Neuronal stem cell (in vitro differentiated cells): Measurements from ENCODE around the gene ACAD9.

Experiments used
- DNase-seq: peaks from one replicate; pipeline ENCODE4 v3.0.0-alpha.2; 2013; ENCODE audit warnings: low spot score
- H2AFZ ChIP-seq: one replicate; pipeline ENCODE4 v1.6.1; 2013; ENCODE audit warnings: mild to moderate bottlenecking, low read length, inconsistent platforms
- H2AK5ac ChIP-seq: 2 replicates; pipeline ENCODE4 v1.6.1; 2013; ENCODE audit warnings: low read depth, mild to moderate bottlenecking, inconsistent platforms, low read length, moderate library complexity, mixed read lengths
- H2BK120ac ChIP-seq: 2 replicates; pipeline ENCODE4 v1.6.1; 2013; ENCODE audit warnings: low read depth, mild to moderate bottlenecking, inconsistent platforms, low read length, moderate library complexity, mixed read lengths
- H2BK12ac ChIP-seq: one replicate; pipeline ENCODE4 v1.6.1; 2013; ENCODE audit warnings: low read length, inconsistent platforms
- H2BK15ac ChIP-seq: 2 replicates; pipeline ENCODE4 v1.6.1; 2013; ENCODE audit warnings: mild to moderate bottlenecking, low read length, inconsistent platforms, mixed read lengths
- H2BK5ac ChIP-seq: one replicate; pipeline ENCODE4 v1.6.1; 2013; ENCODE audit warnings: inconsistent platforms, mild to moderate bottlenecking, low read length, moderate library complexity
- H3K14ac ChIP-seq: one replicate; pipeline ENCODE4 v1.6.1; 2013; ENCODE audit warnings: low read length, inconsistent platforms
- H3K18ac ChIP-seq: 2 replicates; pipeline ENCODE4 v1.6.1; 2013; ENCODE audit warnings: low read length, inconsistent platforms
- H3K23ac ChIP-seq: 2 replicates; pipeline ENCODE4 v1.6.1; 2013; ENCODE audit warnings: low read depth, mild to moderate bottlenecking, mixed read lengths, low read length, inconsistent platforms; ENCODE audit not compliant: poor library complexity
- H3K27ac ChIP-seq: replicated peaks from 3 replicates; pipeline ENCODE4 v1.5.1; 2013; ENCODE audit warnings: low read length, inconsistent platforms
- H3K27me3 ChIP-seq, 3 experiments: 2 replicates each; pipeline ENCODE4 v1.6.1; 2013; ENCODE audit warnings: low read length in 3 of 3, mild to moderate bottlenecking in 2 of 3, inconsistent platforms in 1 of 3, low read depth in 1 of 3, mixed read lengths in 1 of 3, moderate library complexity in 1 of 3; ENCODE audit not compliant: control insufficient read depth in 3 of 3, insufficient read depth in 3 of 3
- H3K36me3 ChIP-seq, 2 donors: replicated peaks in 1 of 2; 2 replicates each; pipeline ENCODE4 v1.6.1; 2013; ENCODE audit warnings: low read length in 2 of 2; ENCODE audit not compliant: control insufficient read depth in 2 of 2, insufficient read depth in 2 of 2
- H3K4ac ChIP-seq: 2 replicates; pipeline ENCODE4 v1.6.1; 2013; ENCODE audit warnings: inconsistent platforms, mild to moderate bottlenecking, low read length, moderate library complexity
- H3K4me1 ChIP-seq, 2 donors: 1 replicate in 1 of 2; 2 replicates in 1 of 2; pipeline ENCODE4 v1.6.1; 2013; ENCODE audit warnings: low read length in 2 of 2, low read depth in 1 of 2; ENCODE audit not compliant: control insufficient read depth in 2 of 2, insufficient read depth in 1 of 2
- H3K4me2 ChIP-seq: one replicate; pipeline ENCODE4 v1.6.1; 2013; ENCODE audit warnings: mild to moderate bottlenecking, low read length, inconsistent platforms; ENCODE audit not compliant: insufficient read depth, poor library complexity, severe bottlenecking
- H3K4me3 ChIP-seq, 2 donors: 2 replicates each; pipeline ENCODE4 v1.5.1; 2013; ENCODE audit warnings: low read length in 2 of 2, mild to moderate bottlenecking in 2 of 2, inconsistent platforms in 1 of 2, moderate library complexity in 1 of 2
- H3K79me1 ChIP-seq: one replicate; pipeline ENCODE4 v1.6.1; 2013; ENCODE audit warnings: low read depth, mild to moderate bottlenecking, inconsistent platforms, low read length, moderate library complexity
- H3K9ac ChIP-seq: one replicate; pipeline ENCODE4 v1.6.1; 2013; ENCODE audit warnings: mild to moderate bottlenecking, low read depth, low read length, inconsistent platforms; ENCODE audit not compliant: poor library complexity
- H3K9me3 ChIP-seq, 2 donors: replicated peaks in 1 of 2; 2 replicates each; pipeline versions ENCODE3 to v1.6.1; 2013; ENCODE audit warnings: low read length in 2 of 2, mild to moderate bottlenecking in 2 of 2, inconsistent platforms in 1 of 2, low read depth in 1 of 2, mixed read lengths in 1 of 2, moderate library complexity in 1 of 2; ENCODE audit not compliant: control insufficient read depth in 2 of 2, insufficient read depth in 1 of 2
- H4K8ac ChIP-seq: one replicate; pipeline ENCODE4 v1.6.1; 2013; ENCODE audit warnings: low read depth, mild to moderate bottlenecking, inconsistent platforms, low read length, moderate library complexity
- H4K91ac ChIP-seq: one replicate; pipeline ENCODE4 v1.6.1; 2013; ENCODE audit warnings: low read length, low read depth, mild to moderate bottlenecking, inconsistent platforms; ENCODE audit not compliant: poor library complexity
- WGBS, 2 donors: extraction: QIAGEN DNeasy Blood & Tissue Kit; methylation state at CpG; one replicate each; pipeline ENCODE4 v1.1.7; 2013; ENCODE audit warnings: missing lambda C conversion rate in 2 of 2, mixed read lengths in 1 of 2; ENCODE audit not compliant: insufficient read length in 2 of 2, insufficient replicate concordance in 1 of 2; ENCODE audit errors: extremely low coverage in 2 of 2; 5-methylcytosine and 5-hydroxymethylcytosine counted together

ACAD9 gene

GRCh38 chr3:128882719-128883118 is 3.3 kb downstream of the ACAD9 start:
- Histone ChIP-seq H4K8ac (no peak overlapping the region), H3K79me1 (peaks cover 2% of the 10 kb centered on the region), H3K9me3 (no peaks in the 10 kb centered on the region), H2AFZ (no peak overlapping the region), H3K4me2 (no peak overlapping the region), H2BK5ac (no peak overlapping the region), H2BK15ac (no peak overlapping the region), H2AK5ac (no peak overlapping the region), H3K36me3 (peaks cover 13 to 57% of the 10 kb centered on the region in 2 donors), H3K27ac (no peak overlapping the region), H2BK12ac (no peak overlapping the region), H3K4me3 (no peak overlapping the region), H3K27me3 (no peaks in the 10 kb centered on the region), H3K18ac (no peak overlapping the region), H4K91ac (no peak overlapping the region), H2BK120ac (no peak overlapping the region), H3K4me1 (peaks cover 2 to 8% of the 10 kb centered on the region in 2 donors), H3K9ac (no peak overlapping the region), H3K14ac (no peak overlapping the region), H3K23ac (no peak overlapping the region), H3K4ac (no peak overlapping the region)
- no CpG with 5 or more reads among the region's 1 CpG for WGBS, 2 donors
- no peak for DNase-seq

GRCh38 chr3:128884992-128885391 is 5.6 kb downstream of the ACAD9 start:
- Histone ChIP-seq H4K8ac (no peak overlapping the region), H2BK5ac (no peak overlapping the region), H3K18ac (no peak overlapping the region), H3K27me3 (no peaks in the 10 kb centered on the region), H2BK15ac (no peak overlapping the region), H3K9me3 (no peaks in the 10 kb centered on the region), H3K14ac (no peak overlapping the region), H3K4me1 (peaks cover 2 to 5% of the 10 kb centered on the region in 2 donors), H2AK5ac (no peak overlapping the region), H4K91ac (no peak overlapping the region), H2AFZ (no peak overlapping the region), H3K36me3 (peaks cover 15 to 77% of the 10 kb centered on the region in 2 donors), H3K4ac (no peak overlapping the region), H3K9ac (no peak overlapping the region), H3K79me1 (peaks cover 2% of the 10 kb centered on the region), H2BK120ac (no peak overlapping the region), H3K4me2 (no peak overlapping the region), H3K23ac (no peak overlapping the region), H3K27ac (no peak overlapping the region), H2BK12ac (no peak overlapping the region), H3K4me3 (no peak overlapping the region)
- WGBS, 2 donors = no CpG with 5 or more reads among the region's 1 CpG
- DNase-seq = no peak

DNA sequence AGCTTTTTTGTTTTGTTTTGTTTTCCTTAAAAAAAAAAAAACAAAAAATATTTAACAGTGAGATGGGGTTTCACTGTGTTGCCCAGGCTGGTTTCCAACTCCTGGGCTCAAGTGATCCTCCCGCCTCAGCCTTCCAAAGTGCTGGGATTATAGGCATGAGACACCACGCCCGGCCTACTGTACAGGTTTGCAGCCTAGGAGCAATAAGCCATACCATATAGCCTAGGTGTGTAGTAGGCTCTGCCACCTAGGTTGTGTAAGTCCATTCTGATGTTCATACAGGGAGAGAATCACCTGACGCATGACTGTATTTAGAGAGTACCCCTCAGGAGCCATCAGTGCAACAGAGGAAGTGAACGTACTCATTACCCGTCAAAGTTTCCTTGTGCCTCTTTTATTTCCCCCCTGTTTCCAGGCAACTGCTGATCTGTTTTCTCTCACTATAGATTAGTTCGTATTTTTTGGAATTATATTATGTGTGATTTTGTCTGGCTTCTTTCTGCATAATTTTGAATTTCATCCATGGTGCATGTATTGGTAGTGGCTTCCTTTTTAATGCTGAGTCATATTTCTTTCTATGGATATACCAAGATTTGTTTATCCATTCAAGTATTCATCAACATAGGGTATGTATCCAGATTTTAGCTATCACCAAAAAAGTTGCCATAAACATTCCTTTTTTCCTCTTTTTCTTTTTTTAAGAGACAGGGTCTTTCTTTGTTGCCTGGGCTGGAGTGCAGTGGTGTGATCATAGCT is 9.9 kb downstream of the ACAD9 start:
- Histone ChIP-seq H3K4me3 (no peak overlapping the region), H3K18ac (no peak overlapping the region), H2AFZ (no peak overlapping the region), H3K79me1 (no peaks in the 10 kb centered on the region), H3K4me2 (no peak overlapping the region), H3K9me3 (no peaks in the 10 kb centered on the region), H3K36me3 (peaks cover 13 to 72% of the 10 kb centered on the region in 2 donors), H3K4me1 (no peaks in the 10 kb centered on the region), H3K27ac (no peak overlapping the region), H4K8ac (no peak overlapping the region), H3K23ac (no peak overlapping the region), H3K4ac (no peak overlapping the region), H2BK15ac (no peak overlapping the region), H4K91ac (no peak overlapping the region), H3K9ac (no peak overlapping the region), H2BK5ac (no peak overlapping the region), H2BK120ac (no peak overlapping the region), H2BK12ac (no peak overlapping the region), H2AK5ac (no peak overlapping the region), H3K14ac (no peak overlapping the region), H3K27me3 (no peaks in the 10 kb centered on the region)
- no peak for DNase-seq
- no CpG with 5 or more reads among the region's 7 CpGs for WGBS, 2 donors

DNA sequence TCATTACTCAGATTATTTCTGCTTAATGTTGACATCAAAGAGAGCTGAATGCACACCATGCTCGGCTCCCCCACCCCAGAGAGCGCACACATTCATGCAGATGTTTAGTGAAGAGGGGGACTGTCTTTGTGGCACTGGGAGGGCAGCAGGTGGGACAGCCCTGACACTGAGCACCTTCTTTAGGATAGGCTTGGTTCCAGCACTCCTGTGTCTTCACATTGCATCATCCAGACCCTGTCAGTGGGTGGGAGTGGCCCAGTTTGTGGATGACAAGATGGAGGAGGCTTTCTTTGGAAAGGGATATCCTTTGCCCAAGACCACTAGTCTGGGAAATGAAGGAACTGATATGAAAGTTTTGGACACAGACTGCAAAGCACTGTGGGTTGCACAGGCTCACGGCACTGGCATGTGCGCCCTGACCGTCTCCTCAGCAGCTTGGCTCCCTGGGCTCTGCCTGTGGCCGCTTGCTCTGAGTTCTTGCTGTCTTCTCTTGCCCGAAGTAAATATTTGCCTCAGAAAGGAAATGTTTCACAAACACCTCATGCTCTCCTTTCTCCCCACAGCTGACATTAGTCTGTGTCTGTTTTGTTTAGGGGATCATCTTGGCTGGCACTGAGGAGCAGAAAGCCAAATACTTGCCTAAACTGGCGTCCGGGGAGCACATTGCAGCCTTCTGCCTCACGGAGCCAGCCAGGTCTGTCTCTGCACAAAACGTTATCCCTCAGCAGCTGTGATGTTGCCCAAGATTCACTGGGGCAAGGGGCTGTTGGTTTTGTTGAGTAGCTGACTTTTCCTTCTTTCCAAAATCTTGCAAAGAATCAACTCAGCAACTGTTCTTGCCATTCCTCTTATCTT is 16.6 kb downstream of the ACAD9 start:
- no peak overlapping the region for H3K4me2 ChIP-seq
- no peak overlapping the region for H2BK15ac ChIP-seq
- no peak overlapping the region for H3K27ac ChIP-seq
- WGBS, 2 donors = no CpG with 5 or more reads among the region's 11 CpGs
- no peak overlapping the region for H2AFZ ChIP-seq
- no peak overlapping the region for H3K9ac ChIP-seq
- no peaks in the 10 kb centered on the region for H3K4me1 ChIP-seq
- H3K36me3 ChIP-seq = peaks cover 43 to 93% of the 10 kb centered on the region in 2 donors
- no peaks in the 10 kb centered on the region for H3K9me3 ChIP-seq
- DNase-seq = no peak
- H3K4ac ChIP-seq = no peak overlapping the region
- no peak overlapping the region for H3K18ac ChIP-seq
- H3K23ac ChIP-seq = no peak overlapping the region
- no peak overlapping the region for H4K91ac ChIP-seq
- H2BK120ac ChIP-seq = no peak overlapping the region
- H3K4me3 ChIP-seq = no peak overlapping the region
- H3K79me1 ChIP-seq = peaks cover 2% of the 10 kb centered on the region
- no peak overlapping the region for H4K8ac ChIP-seq
- no peak overlapping the region for H2BK12ac ChIP-seq
- no peaks in the 10 kb centered on the region for H3K27me3 ChIP-seq
- no peak overlapping the region for H2BK5ac ChIP-seq
- H3K14ac ChIP-seq = no peak overlapping the region
- no peak overlapping the region for H2AK5ac ChIP-seq
